HepG2 (cell line): Measurements from ENCODE around the gene SNRNP48. TPM values are rescaled to one million over a fixed set of nuclear protein-coding genes. Genes with fewer than 3 reads are reported as not detected.

Source experiments
- FOXP4 ChIP-seq: sonication (generic); formaldehyde crosslinking; IDR thresholded peaks from 2 replicates; pipeline ENCODE4 v1.4.0; 2020; ENCODE audit warnings: missing genetic modification reagents
- HOXD1 ChIP-seq: sonication (generic); formaldehyde crosslinking; IDR thresholded peaks from 2 replicates; pipeline ENCODE4 v1.5.0; 2020; ENCODE audit warnings: missing genetic modification reagents
- MYPOP ChIP-seq: sonication (generic); formaldehyde crosslinking; IDR thresholded peaks from 2 replicates; pipeline ENCODE4 v1.8.1; 2023; ENCODE audit warnings: mild to moderate bottlenecking, moderate library complexity, missing genetic modification reagents
- PRPF4 ChIP-seq: fragments of 200-400 bp; formaldehyde crosslinking; IDR thresholded peaks from 2 replicates; pipeline ENCODE4 v1.6.1; 2016; ENCODE audit warnings: low read length, low read depth; ENCODE audit not compliant: poor library complexity, severe bottlenecking
- RXRA ChIP-seq: sonication (generic); formaldehyde crosslinking; IDR thresholded peaks from 2 replicates; pipeline ENCODE4 v1.5.1; 2020; ENCODE audit warnings: missing genetic modification reagents
- SMAD1 ChIP-seq: sonication (generic); formaldehyde crosslinking; IDR thresholded peaks from 2 replicates; pipeline ENCODE4 v1.4.0; 2020; ENCODE audit warnings: missing genetic modification reagents, low read depth, mild to moderate bottlenecking, borderline replicate concordance
- ZBTB10 ChIP-seq: sonication (generic); formaldehyde crosslinking; IDR thresholded peaks from 2 replicates; pipeline ENCODE4 v1.4.0; 2020; ENCODE audit warnings: missing genetic modification reagents, borderline replicate concordance
- ZFP36 ChIP-seq: fragments of 150-350 bp; IDR thresholded peaks from 2 replicates; pipeline ENCODE4 v1.6.1; 2018; ENCODE audit warnings: borderline replicate concordance, low read length, low read depth; ENCODE audit not compliant: partially characterized antibody
- ZNF142 ChIP-seq: sonication (generic); formaldehyde crosslinking; IDR thresholded peaks from 2 replicates; pipeline ENCODE4 v1.4.0; 2020; ENCODE audit warnings: missing genetic modification reagents
- ZNF225 ChIP-seq: sonication (generic); formaldehyde crosslinking; IDR thresholded peaks from 2 replicates; pipeline ENCODE4 v1.4.0; 2020; ENCODE audit warnings: mild to moderate bottlenecking, missing genetic modification reagents
- ZNF234 ChIP-seq: sonication (generic); formaldehyde crosslinking; conservative IDR thresholded peaks from 2 replicates; pipeline ENCODE4 v1.5.1; 2020; ENCODE audit warnings: mild to moderate bottlenecking, missing genetic modification reagents
- ZNF3 ChIP-seq: IDR thresholded peaks from 2 replicates; pipeline ENCODE4 v1.7.0; 2017; ENCODE audit warnings: inconsistent platforms
- ZNF558 ChIP-seq: sonication (generic); formaldehyde crosslinking; IDR thresholded peaks from 2 replicates; pipeline ENCODE4 v1.9.0; 2022; ENCODE audit warnings: mild to moderate bottlenecking, missing genetic modification reagents, borderline replicate concordance
- ZSCAN5A ChIP-seq: sonication (generic); formaldehyde crosslinking; IDR thresholded peaks from 2 replicates; pipeline ENCODE4 v1.8.0; 2022; ENCODE audit warnings: mild to moderate bottlenecking, missing genetic modification reagents, borderline replicate concordance
- polyA plus RNA-seq, 8 experiments: library from polyadenylated mRNA; depleted of rRNA in 3 of 8; stranded (reverse) in 7 of 8; unstranded in 1 of 8; fragments of >200 nt; fragmentation: Illumina TruSeq in 4 of 8; extraction: Trizol in 4 of 8; gene quantifications; 2 replicates each; pipeline versions ENCODE4 v1.2.1 to v1.2.3, GENCODE V29; 2011 to 2016; ENCODE audit warnings: low read depth in 4 of 8, missing spikeins in 1 of 8, mixed read lengths in 1 of 8; ENCODE audit not compliant: insufficient read depth in 1 of 8
- total RNA-seq, 5 experiments: library from RNA; depleted of rRNA; stranded (reverse); fragments of >200 nt; fragmentation: Illumina TruSeq; extraction: Trizol; gene quantifications; 2 replicates each; pipeline ENCODE4 v1.2.3, GENCODE V29; 2016; ENCODE audit warnings: low read depth in 1 of 5

Gene SNRNP48
- total and polyA plus RNA-seq, 2 of the 13 experiments (the other 11 are each of a cell fraction or from before 2014, with no cell fraction given) = 17.5 to 47.5 TPM

GRCh38 chr6:7561153-7561964 lies 28.6 kb upstream of the SNRNP48 start (continued):
- TF ChIP-seq MYPOP = no peak; the same call in 1 of the 2 replicates
- TF ChIP-seq ZSCAN5A (CRISPR knock-in tag) = peak; percentile 95; the same call in 1 of the 2 replicates
- TF ChIP-seq ZFP36 = peak; percentile 13
- no peak for TF ChIP-seq SMAD1 (CRISPR knock-in tag)
- peak; percentile 71; the same call in 1 of the 2 replicates for TF ChIP-seq ZNF558 (CRISPR knock-in tag)
- 0 out of 2 replicates have a peak, but pooled peaks have one; percentile 50 for TF ChIP-seq ZNF225 (CRISPR knock-in tag)
- 0 out of 2 replicates have a peak, but pooled peaks have one; percentile 8 for TF ChIP-seq ZNF142
- peak; percentile 96 for TF ChIP-seq RXRA (CRISPR knock-in tag)
- no peak for TF ChIP-seq ZNF234 (CRISPR knock-in tag)
- no peak for TF ChIP-seq ZBTB10 (CRISPR knock-in tag)
- peak; percentile 99 for TF ChIP-seq FOXP4 (CRISPR knock-in tag)
- TF ChIP-seq HOXD1 (CRISPR knock-in tag) = peak; percentile 18; the same call in 1 of the 2 replicates
- no peak for TF ChIP-seq PRPF4
- no peak for TF ChIP-seq ZNF3 (CRISPR knock-in tag)
